ENCODE measurements around the gene FGD5.
A peak's percentile ranks its signal among the peaks of the same experiment; 100 is the strongest.

The FGD5 gene

DNA sequence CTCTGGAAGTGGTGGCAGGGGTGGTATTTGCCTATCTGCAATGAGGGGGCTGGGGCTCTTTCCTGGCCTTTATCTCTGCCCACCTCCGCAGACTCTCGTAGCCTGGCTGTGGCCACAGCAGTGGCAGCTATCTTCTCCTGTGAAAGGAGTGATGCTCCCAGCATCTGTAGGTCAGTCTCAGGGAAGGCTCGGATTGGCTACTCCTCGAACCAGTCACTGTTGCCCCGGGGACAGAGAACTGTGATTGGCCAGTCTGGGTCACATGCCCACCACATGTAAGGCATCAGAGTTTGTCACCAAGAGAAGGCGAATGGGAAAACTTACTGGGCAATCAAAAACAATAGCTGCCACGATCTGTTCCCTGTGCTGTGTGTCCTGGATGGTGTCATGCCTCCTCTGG lies 30.1 kb upstream of the FGD5 start:
- no peak for DNase-seq

DNA sequence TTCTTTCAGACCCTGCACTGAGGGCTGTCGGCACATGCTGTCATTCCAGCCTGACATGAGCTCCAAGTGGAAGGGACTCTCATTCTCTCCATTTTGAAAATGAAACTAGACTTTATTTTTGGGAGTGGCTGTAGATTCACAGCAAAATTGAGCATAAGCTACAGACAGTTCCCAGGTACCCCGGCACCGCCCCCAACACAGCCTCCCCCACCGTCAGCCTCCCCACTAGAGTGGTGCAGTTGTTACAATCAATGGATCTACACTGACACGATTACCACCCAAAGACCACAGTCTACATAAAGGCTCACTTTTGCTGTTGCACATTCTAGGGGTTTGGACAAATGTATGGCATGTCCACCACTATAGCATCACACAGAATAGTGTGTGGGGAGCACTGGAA lies 29.5 kb upstream of the FGD5 start:
- no peak for DNase-seq

DNA sequence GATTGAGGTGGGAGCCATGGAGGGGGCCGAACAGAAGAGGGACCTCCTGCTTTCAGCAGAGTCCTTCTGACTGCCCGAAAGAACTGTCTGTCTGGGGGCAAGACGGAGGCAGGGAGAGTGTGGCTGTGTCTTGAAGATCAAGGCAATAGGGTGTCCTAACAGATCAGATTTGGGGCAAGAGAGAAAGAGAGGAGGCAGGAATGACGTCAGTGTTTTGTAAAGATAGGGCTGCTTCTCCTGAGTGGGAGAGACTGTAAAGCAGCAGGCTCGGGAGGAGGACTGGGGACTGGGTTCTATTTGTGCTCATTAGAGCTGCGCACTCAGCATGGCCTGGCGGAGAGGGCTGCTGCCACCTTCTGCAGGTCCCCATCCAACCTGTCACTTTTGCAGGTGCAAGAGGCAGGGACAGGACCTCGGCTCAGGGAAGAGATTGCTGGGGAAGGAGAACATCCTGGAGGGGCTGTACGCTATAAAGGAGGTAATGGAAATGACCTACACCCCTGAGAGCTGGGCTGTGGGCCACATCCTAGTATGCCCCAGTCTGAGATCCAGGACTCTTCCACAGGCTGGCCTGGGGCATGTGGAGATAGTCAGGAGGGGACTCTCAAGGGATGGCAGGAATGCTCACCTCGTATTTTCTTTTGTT lies 29.0 kb upstream of the FGD5 start:
- DNase-seq, result no peak

DNA sequence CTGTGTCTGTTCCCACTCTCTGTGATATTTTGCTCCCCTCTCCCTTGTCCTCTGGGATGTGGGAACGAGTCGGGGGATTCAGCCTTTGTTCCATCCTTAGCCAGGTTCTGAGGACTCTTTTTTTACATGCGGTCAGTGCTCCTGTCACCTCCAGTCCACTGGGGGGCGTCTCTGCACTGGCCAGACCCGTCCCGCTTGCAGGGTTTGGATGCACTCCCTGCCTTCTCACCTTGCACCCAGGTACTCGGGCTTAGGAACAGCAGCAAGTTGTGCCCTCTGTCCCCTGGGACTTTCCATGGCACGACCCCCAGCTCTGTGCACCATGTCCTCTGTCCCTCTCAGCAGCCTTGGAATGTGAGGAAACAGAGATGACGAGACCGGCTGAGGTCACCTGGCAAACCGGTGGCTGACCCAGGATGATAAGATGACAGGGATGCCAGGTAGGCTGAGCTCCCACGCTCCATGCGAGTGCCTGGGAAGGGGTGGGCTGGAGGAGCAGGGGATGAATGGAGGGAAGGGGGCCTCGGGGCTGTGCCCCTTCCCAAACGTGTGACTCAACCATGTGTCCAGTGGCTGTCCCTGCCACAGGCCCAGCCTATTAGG lies 27.3 kb upstream of the FGD5 start:
- peak; percentile 24 for DNase-seq

DNA sequence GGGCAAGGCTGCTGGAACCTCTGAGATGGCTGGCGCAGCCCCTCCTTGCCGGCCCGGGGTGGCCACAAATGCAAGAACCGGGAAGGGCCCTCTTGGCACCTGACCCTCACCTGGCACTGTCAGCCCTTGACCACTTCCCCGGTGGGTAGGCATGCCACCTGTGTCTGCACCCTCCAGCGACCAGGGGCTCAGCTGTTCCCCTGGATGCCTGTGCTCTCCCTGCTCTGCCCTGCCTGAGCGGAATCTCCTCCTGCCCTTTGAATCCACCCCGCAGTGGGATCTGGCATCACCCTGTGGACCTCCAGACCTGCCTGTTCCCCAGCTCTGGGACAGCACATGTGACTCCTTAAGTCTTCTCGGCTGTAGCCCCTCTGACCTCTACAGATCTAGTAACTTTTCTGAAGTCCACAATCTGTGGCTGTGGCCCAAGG lies 26.1 kb upstream of the FGD5 start:
- no peak for DNase-seq

DNA sequence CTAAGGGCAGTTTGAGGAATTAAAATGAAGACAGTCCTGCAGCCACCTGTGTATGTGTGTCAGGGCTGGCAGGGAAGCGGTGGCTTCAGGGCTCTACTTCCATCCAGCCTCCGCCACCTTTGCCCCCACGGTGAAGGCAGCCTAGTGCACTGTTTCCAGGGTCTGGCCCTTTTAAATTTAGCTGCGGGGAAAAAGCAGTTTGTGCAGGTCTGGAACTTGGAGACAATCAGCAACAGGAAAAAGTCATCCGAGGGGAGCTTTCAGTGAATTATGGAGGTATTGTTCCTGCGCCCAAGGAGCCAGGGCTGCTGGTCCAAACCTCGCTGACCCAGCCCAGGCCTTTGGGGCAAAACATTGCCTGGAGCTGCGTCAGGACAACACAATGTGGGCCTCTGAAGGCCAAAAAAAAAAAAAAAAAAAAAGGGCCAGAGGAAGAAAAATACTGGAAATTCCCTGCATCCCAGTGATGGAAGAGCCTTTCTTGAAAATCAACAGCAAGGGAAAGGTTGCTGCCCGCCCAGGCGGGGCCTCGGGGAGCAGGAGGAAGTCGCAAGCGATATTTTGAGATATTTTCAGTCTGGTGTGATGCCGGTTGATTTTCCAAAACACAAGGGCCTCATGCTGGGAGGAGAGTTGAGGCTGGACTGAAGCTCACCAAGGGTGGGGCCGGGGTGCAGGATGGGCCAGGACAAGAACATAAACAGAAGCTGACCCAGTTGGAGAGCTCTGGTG lies 25.5 kb upstream of the FGD5 start:
- DNase-seq, result no peak

DNA sequence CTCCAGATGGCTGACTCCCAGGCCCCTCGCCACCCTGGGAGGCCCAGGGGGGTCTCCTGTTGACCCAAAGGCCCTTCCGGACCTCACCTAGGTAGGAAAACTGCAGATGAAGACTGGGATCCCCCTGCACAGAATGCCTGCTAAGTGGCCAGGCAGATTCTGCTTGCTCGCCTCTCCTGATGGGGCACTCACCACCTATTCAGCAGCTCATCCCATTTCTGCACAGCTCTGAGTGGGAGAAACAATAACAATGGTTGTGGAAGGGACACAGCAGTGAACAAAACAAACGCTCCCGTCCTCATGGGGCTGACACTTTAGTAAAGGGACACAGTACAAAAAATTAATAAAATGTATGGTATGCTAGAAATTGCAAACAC lies 24.9 kb upstream of the FGD5 start:
- no peak for DNase-seq

DNA sequence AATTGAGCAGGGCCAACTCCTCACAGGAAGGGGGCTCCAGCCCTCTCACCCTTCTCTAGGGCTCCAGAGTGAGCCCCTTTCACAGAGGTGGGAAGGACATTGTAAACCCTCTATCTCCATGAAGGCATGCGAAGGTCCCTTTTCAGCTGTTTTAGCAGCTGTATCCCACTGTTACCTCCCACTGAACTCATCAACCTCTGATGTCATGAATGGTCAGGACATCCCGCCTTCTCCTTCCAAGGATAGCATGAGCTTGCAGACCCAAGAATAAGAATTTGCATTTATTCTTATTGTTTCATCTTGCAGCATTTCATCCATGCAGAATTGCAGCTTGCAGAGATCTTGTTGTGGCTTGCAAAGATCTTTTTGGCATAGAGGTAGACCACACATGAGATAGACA lies 24.3 kb upstream of the FGD5 start:
- no peak for DNase-seq

DNA sequence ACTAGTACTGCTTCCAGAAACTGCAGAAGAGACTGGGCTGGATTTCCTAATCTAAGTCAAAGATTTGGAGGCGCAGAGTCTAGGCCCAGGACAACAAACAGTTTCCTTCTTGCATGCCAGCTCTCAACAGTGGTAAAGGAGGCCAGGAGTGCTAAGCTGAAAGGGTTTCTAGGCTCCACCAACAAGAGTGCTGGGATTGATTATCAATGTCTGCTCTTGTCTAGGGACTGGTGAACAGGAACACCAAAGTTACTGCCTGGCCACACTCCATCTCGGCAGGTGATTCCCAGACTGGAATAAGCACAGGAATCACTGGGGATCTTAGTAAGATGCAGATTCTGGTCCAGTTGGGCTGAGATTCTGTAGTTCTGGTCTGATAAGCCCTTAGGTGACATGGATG lies 22.8 kb upstream of the FGD5 start:
- no peak for DNase-seq

DNA sequence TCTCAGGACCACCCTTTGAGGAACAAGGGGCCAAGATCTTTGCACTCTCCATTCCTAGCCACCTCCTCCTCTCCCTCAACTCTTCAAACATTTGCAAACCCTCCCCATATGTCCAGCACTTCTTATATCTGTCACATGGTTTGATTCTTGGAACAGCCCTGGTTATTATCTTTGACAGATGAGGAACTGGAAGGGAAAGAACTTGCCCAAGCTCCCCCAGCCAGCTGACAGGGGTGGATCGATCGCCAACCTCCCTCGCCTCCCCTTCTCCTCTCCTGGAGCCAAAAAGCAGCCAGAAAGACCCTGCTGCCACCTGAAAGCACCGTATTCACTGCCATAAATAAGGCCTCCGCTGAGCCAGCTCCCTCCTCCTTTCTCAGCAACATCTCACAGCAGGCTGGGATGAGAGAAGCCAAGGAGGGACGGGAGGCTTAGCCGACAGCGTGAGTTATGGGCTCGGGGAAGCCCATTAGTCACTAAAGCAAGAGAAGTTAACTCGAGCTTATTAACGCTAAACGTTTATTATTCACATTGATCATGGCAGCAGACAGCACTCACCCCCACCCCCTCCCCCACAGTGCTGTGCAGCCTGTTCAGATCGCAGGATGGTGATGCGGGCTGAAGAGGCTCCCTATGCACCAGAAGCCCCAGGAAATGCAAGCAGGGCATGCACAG lies 22.2 kb upstream of the FGD5 start:
- no peak for DNase-seq

DNA sequence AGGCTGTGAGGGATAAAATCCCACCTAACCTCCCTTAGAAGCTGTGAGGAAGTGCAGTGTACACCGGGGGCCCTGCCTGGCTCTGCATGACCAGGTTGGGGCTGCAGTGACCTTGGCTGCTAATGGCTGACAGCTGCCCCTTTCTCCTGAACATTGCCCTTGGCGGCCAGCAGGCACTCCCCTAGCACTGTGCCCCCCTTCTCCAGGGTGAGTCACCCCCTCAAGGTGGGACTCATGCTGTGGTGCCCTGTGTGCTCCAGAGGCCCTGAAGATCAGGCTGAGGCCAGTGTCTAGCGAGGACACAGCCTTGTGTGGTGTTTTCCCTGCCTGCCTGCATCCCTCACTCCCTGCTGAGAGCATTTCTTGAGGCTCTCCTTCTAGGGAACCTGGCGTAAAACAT lies 21.0 kb upstream of the FGD5 start:
- DNase-seq, result no peak

DNA sequence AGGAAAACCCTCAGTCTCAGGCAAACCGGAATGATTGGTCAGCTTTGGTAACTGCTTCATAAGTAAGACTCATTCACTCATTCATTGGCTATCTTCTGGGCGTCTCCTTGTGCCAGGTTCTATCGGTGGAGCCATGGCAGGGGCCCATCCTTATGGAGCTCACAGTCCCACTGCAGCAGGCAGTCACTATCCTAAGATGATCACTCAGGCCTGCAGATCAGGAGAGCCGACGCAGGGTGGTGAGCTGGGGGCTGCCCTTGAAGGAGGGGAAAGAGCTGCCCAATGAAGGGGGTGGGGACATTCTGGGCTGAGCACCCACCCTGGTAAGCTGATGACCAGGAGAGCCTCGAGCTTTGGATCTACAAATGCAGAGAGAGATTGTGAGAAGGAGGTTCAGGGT lies 20.5 kb upstream of the FGD5 start:
- DNase-seq, result no peak

DNA sequence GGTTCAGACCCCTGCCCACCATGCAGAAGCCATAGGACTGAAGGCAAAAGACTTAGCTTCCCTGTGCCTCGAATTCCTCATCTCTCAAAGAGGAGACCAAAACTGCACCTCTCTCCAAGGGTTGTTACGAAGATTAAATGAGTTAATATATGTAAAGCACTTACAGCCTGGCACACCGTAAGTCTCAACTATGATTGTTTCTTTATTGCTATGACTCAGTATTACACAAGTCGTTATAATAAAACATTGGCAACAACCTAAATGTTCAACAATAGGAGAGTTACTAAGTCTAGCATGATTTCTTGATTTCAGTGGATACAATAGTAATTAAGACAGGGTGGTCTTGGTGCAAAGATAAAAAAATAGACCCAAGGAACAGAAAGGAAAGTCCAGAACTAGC lies 19.6 kb upstream of the FGD5 start:
- no peak for DNase-seq

DNA sequence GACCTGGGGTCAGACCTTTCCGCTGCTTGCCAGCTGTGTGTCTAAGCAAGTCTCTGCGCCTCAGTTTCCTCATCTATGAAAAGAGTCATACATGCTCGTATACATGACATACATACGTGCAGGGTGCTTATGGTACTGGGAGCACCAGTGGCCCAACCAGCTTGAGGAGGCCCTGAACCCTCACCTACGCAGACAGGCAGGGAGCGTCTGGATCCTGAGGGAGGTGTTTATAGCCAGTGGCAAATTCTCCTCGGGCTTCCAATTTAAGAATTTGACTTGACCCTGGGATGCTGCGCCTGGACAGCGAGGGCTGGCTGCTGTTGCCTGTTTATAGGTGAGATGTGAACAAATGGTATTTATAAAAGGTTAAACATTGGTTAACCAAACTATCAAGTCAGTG lies 17.7 kb upstream of the FGD5 start:
- no peak for DNase-seq

DNA sequence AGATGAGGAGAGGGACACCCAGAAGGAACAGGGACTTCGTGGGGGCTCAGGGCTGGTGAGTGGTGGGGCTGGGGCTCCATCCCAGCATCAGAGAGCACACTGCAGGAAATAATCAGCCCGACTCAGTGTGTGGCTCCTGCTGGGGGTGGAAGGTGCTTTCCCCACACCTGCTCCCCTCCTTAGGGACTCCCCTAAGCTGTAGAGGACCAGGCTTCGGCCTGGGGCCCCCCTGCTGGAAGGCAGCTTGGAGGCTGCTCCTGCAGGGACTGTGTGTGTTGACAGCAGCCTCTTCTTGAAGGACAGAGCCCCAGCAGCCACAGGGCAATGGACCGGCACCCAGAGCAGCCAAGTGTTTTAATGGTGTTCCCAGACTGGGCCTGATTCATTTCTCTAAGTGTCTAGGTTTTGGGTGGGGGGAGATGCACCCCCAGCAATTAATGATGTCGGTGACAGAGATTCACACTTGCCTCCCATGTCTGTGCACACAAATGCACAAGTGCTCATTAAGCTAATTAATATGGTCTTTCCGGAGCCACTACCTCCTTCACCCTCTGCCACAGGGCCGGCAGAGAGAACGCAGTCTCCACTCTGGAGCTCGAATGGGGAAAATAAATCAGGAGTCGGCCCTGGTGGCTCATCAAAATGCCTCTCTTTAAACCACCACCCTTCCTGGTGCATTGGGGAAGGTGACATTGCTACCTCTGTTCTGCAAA lies 16.9 kb upstream of the FGD5 start:
- DNase-seq, result no peak

DNA sequence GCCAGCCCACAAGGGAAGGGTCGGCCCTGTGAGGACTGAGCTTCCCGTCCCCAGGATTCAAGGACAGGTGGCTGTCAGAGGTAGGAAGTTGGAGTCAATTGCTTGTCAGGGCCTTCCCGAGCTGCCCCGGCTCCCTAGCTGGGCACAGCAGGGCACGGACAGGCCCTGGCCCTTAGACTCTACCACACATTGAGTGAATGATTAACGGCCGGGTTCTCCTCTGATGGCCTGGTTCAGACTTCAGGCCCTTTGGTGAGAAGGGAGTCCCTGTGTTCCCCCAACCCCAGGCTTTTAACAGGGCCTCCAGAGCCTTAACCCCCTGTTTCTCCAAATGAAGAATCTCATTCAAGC lies 16.4 kb upstream of the FGD5 start:
- DNase-seq, result no peak

DNA sequence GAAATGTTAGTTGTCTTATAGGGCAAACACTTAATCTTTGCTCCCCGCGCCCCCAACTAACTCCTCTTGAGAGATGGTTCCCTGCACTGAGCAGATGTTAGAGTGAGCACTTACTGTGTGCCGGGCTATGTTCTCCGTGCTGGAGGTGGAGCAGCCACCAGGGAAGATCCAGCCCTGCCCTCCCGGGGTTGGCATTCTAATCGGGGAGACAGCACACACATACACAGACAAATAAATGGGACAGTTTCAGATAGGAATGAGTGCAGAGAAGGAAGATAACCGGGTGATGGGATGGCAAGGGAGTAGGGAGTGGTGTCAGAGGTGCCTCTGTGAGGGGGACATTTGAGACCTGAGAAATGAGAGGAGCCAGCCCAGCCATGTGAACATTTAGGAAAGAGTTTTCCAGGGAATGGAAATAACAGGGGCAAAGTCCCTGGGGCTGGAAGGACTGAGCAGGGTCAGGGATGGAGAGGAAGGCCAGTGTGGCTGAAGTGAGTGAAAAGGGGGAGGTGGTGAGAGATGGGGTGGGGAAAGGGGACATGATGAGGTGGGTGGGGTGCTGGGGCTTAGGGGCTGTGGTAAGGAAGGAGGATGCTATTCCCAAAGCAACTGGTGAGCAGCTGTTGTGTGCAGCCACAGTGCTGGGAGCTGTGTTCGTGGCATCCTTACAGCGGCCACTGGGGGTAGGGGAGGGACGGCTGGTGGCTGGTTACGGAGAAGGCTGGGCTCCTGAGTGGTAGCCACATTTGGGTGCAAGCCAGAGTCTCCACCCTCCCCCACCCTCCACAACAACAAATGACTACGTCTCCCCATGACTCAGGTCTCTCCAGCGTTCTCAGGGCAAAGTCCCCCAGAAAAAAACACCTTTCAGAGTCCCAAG lies 15.4 kb upstream of the FGD5 start:
- DNase-seq, result no peak

DNA sequence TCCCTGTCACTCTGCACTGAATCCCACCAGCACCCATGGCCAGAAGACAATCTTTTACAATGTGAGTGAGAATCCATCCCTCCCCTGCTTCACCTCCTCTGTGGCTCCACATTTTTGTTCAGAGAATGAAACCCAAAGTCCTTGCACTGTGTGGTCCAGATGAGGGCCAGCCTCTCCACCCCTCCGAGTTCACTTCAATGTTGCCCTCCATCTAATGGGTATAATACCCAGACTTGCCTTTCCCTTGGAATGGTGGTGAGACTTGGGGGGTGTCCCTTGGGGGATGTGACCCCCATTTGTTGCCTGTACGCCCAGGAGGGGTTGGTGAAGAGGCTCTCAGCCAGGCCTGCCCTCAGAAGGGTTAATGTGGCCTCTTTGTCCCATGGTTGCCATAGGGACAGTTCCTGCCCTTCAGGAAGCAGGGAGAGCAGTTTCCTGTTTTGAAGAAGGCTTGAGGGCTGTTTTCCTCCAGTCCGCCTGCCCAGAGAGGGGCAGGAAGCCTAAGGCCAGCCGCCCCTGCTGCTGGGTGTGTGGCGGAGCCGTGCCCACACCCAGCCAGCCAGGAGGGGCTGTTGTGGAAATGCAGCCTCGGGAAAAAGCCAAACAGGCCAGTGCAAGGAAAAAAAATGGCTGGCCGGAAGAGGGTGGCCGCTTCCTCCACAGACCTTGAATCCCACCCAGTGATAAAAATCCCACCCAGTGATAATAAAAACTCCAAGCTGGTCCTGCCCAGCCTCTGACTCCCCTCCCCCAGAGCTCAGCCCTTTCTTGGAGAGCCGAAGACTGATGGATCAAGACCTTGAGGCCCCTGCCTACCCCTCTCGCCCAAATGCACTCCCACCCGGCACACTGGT lies 14.6 kb upstream of the FGD5 start:
- DNase-seq, result no peak

DNA sequence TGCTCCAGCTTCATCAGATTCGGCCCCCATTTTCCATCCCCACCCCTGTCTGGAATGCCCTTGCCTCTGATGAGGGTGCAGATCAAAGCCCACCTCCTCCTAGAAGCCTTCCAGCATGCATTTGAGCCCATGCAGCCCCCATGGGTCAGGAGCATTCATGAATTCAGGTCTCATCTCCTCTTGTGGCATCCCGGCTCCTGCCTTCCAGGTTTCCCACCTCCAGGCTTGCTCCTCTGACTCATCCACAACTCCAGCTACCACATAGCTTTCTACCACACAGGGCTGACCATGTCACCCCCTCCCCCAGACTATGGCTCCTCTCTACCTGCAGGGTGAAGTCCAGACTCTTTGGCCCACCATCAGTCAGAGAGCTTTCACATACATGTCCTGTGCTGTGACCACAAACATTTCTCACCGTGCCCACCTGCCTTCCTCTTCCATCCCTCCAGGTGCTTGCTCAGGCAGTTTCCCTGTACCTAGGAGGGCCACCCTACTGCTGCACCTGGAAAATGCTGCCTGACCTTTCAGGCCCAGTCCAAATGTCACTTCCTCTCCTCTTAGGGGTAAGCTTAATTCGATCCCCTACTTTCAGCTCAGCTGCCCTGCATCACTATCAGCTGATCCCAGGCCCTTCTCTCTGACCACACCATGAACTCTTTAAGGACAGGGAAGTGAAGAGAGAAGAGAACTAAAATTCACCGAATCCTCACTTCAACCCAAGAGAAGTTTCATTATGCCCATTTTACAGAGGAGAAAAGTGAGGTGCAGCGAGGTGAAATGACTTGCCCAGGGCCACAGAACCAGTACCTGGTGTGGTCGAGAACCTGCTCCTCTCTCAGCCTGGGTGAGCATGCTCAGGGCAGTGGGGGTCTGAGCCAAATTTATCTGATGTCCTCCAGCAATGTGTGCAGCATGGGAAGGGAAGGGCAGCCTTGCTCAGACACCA lies 13.7 kb upstream of the FGD5 start:
- no peak for DNase-seq

DNA sequence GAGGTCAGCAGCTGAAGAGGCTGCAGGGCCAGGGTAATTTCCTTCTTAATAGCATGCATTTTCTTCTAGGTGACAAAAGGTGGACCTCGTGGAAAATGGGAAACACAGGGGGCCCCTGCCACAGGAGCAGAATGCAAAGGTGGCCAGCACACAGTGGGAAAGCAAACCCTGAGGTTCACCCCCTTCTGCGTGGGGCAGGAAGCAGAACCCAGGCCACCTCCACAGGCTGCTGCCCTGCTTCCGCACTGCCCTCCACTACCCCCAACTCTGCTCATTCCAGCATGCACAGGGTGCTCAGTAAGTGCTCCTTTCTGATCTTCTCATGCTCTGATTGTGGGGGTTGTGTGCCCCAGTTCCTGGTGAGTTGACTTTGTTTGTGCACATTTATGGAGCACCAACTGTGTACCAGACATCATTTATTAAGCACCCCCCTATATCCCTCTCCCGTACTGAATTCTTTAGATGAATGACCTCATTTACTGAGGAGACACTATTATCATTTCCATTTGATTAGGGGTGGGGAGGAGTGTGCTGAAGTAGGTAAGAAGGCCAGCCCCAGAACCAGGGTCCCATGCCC lies 12.7 kb upstream of the FGD5 start:
- DNase-seq, result no peak

Measured in CD4-positive, alpha-beta T cell treated with Interleukin-17A for 1 hour (primary cell).